SJSA1 (cell line): ENCODE data around the gene EIF4ENIF1. TPM values are rescaled to one million over a fixed set of nuclear protein-coding genes. Genes with fewer than 3 reads are reported as not detected.
"Not testable (repeated sequence)": the region's sequence is repeated elsewhere in the genome, so short reads cannot be mapped to it uniquely, and the experiment has no call there.

ENCODE experiments used
- DNase-seq, 2 experiments: peaks; one replicate each; pipeline ENCODE4 v3.0.0-alpha.2; 2015 to 2020; ENCODE audit warnings: low spot score in 2 of 2, low read depth in 1 of 2
- H3K27ac ChIP-seq: fragments of 250-450 bp; sonication (Bioruptor Pico); 2 replicates; pipeline ENCODE4 v1.5.1; 2020; ENCODE audit warnings: mild to moderate bottlenecking, moderate library complexity
- H3K27me3 ChIP-seq: fragments of 250-450 bp; sonication (Bioruptor Pico); replicated peaks from 2 replicates; pipeline ENCODE4 v1.5.1; 2020; ENCODE audit warnings: mild to moderate bottlenecking, moderate library complexity
- H3K36me3 ChIP-seq: fragments of 250-450 bp; sonication (Bioruptor Pico); 2 replicates; pipeline ENCODE4 v1.5.1; 2020; ENCODE audit warnings: mild to moderate bottlenecking
- H3K4me1 ChIP-seq: fragments of 250-450 bp; sonication (Bioruptor Pico); replicated peaks from 2 replicates; pipeline ENCODE4 v1.6.1; 2021; ENCODE audit warnings: mild to moderate bottlenecking
- H3K4me3 ChIP-seq: fragments of 250-450 bp; sonication (Bioruptor Pico); 2 replicates; pipeline ENCODE4 v1.5.1; 2020; ENCODE audit warnings: mild to moderate bottlenecking
- H3K9me3 ChIP-seq: fragments of 250-450 bp; sonication (Bioruptor Pico); replicated peaks from 2 replicates; pipeline ENCODE4 v1.5.1; 2020; ENCODE audit warnings: mild to moderate bottlenecking
- total RNA-seq: library from RNA; depleted of rRNA; stranded (reverse); fragments of >200 nt; shearing (Covaris generic); gene quantifications from 2 replicates; pipeline ENCODE4 v1.2.3, GENCODE V29; 2014

Gene EIF4ENIF1
- total RNA-seq, 1 experiment from 2014 or later = 14.8 TPM

DNA sequence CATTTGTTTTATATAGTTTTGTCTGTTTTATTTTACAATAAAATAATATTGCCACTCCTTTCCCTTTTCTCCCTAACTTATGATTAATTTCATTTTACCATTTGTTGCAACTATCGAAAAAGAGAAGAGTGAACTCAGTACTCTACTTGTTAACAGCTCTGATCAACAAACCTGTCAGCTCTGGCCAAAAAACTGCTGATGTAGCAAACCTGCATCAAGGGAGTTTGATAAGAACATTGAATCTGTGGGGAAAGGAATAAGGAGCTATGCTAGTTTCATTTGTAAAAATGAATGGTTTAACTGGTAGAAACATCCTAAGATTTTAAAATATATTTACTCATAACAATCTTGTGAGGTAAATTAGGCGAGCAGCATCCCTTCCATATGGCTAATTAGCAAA lies 42.9 kb downstream of the EIF4ENIF1 start:
- Histone ChIP-seq H3K4me1 (no peaks in the 10 kb centered on the region), H3K9me3 (no peaks in the 10 kb centered on the region), H3K27ac (no peak overlapping the region), H3K4me3 (no peak overlapping the region), H3K27me3 (no peaks in the 10 kb centered on the region), H3K36me3 (peaks cover 82% of the 10 kb centered on the region)
- DNase-seq = no peak

DNA sequence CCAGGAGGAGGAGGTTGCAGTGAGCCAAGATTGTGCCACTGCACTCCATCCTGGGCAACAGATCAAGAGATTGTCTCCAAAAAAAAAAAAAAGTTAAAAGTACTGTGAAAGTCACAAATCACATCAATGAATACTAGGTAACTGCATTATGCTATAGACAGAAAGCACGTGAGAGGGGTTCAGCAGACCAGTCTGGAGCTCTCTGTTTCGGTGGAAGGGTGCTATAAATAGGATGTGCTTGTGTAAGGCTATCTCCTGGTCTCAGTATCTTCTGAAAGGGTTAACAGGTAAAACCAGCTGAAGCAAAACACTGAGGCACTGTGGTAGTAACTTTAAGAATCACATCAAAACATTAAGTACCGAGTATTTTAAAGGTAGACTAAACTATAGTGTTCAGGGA lies 43.4 kb downstream of the EIF4ENIF1 start:
- Histone ChIP-seq H3K36me3 (peaks cover 82% of the 10 kb centered on the region), H3K27me3 (no peaks in the 10 kb centered on the region), H3K9me3 (no peaks in the 10 kb centered on the region), H3K4me3 (no peak overlapping the region), H3K27ac (no peak overlapping the region), H3K4me1 (no peaks in the 10 kb centered on the region)
- DNase-seq = no peak

DNA sequence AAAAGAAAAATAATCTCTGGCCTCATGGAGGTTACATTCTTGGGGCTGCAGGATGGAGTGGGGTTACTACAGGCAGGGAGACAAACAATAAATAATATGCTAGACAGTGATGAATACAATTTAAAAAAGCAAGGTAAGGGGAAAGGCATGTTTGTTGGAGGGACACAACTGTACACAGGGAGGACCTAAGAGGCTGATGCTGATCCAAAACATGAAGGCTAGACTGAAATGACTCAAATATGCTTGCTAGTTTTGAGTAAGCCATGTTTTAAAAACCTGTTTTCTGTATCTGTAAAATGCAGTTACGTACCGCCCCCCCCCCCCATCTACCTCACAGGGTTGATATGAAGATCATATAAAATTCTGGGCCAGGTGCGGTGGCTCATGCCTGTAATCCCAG lies 44.0 kb downstream of the EIF4ENIF1 start:
- Histone ChIP-seq H3K27ac (no peak overlapping the region), H3K27me3 (no peaks in the 10 kb centered on the region), H3K4me1 (no peaks in the 10 kb centered on the region), H3K9me3 (no peaks in the 10 kb centered on the region), H3K36me3 (peaks cover 85% of the 10 kb centered on the region), H3K4me3 (no peak overlapping the region)
- no peak for DNase-seq

DNA sequence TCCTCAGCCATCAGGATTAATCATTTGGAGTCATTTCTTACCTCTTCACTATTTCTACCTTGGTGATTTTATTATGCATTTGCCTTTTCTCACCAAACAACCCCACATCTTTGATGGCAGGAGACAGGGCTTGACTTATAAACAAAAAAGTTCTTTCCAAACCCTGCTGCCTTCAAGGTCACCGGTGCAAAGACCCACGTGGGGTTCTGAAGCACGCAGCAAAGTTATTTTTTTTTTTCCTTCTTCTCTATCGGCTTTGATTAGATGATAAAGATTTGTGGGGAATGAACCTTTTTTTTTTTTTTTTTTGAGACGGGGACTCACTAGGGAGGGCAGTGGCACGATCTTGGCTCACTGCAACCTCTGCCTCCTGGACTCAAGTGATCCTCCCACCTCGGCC lies 46.1 kb downstream of the EIF4ENIF1 start:
- Histone ChIP-seq H3K4me3 (no peak overlapping the region), H3K4me1 (no peaks in the 10 kb centered on the region), H3K9me3 (no peaks in the 10 kb centered on the region), H3K27ac (no peak overlapping the region), H3K27me3 (no peaks in the 10 kb centered on the region), H3K36me3 (peaks cover 93% of the 10 kb centered on the region)
- no peak for DNase-seq

DNA sequence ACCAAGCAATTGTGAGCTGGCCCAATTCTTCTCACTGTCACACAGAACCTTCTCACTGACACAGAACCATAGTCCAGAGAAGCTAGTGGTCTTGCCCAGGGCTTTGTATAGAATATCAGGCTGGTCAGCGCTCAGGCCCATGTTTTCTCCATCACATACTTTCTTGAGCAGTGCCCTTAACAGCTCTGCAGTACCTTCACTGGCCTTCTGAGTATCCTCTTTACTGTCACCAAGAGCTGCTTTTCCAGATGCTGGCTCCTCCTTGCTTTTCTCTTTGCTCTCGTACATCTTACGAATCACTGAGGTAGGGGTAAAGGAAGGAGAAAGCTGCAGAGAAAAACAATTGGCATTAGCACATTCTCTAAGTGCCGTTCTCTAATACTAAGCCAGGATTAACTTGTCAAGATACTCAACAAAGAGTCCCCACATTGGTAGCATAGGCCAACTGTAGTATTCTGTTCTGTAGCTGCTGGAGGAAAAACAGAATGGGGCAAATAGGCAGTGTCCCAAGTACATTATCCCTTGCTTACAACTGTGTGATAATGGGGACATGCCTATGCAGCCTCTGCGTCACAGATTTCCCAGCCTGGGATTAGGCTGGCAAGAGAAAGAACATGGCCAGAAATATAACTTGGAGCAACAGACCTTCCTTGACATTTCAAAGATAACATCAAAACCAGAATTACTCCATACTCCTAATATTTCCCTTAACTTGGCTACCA lies 46.7 kb downstream of the EIF4ENIF1 start:
- H3K4me3 ChIP-seq = no peak overlapping the region
- no peaks in the 10 kb centered on the region for H3K9me3 ChIP-seq
- peaks cover 93% of the 10 kb centered on the region for H3K36me3 ChIP-seq
- DNase-seq = no peak
- no peaks in the 10 kb centered on the region for H3K4me1 ChIP-seq
- no peak overlapping the region for H3K27ac ChIP-seq
- no peaks in the 10 kb centered on the region for H3K27me3 ChIP-seq

DNA sequence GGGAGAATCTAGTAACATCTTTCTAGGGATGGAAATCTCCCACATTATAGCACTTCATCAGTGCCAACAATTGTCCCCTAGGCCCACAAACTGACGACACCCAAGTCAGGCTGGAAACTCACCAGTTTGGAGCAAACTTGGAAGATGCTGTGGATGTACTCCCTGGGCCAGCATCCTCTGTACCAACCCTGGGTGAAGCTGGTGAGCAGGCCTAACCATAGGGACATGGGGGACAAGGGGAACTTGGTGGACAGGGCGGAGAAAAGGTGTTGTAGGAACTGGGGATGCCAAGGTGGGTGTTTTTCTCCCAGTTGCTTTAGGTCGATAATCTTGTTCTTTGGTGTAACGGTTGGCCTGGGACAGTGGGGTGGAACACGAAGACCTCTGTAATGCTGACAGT lies 48.0 kb downstream of the EIF4ENIF1 start:
- no peak for DNase-seq
- peaks cover 91% of the 10 kb centered on the region for H3K36me3 ChIP-seq
- no peaks in the 10 kb centered on the region for H3K9me3 ChIP-seq
- no peaks in the 10 kb centered on the region for H3K27me3 ChIP-seq
- no peak overlapping the region for H3K4me3 ChIP-seq
- H3K4me1 ChIP-seq = no peaks in the 10 kb centered on the region
- H3K27ac ChIP-seq = no peak overlapping the region

DNA sequence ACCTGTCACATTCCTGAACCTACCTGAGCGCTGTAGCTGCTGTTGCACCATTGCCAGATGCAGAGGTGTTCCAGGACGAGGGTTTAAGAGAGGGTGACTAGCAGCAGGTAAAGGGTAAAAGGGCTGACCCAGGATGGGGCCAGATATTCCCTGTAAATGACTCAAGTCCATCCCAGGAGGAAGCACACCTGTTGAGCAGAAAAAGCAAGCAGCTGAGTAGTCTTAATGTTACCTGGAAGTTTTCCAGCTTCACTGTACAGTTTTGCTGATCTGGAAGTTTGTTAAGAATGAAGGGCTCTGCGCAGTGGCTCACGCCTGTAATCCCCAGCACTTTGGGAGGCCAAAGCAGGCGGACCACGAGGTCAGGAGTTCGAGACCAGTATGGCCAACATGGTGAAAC lies 49.0 kb downstream of the EIF4ENIF1 start:
- Histone ChIP-seq H3K4me1 (no peaks in the 10 kb centered on the region), H3K27me3 (no peaks in the 10 kb centered on the region), H3K9me3 (no peaks in the 10 kb centered on the region), H3K27ac (no peak overlapping the region), H3K4me3 (no peak overlapping the region), H3K36me3 (peaks cover 95% of the 10 kb centered on the region)
- DNase-seq = no peak

DNA sequence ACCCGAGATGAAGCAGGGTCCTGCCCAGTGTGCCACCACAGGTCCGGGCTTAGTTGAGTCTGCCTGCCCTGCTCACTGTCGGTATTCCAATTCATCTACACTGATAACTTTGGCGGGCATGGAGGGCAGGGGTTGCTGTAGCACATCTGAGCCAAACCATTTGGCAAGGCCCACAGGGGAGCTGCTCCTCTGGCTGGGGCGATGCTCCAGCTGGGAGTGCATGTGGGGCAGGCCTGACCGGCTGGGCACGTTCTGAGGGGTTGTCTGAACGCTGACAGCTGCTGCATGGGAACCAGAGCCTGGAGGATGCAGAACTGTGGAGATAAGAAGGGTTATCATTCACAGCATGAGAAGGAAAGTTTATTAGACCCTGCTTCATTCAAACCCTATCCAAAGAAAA lies 49.8 kb downstream of the EIF4ENIF1 start:
- no peak for DNase-seq
- H3K9me3 ChIP-seq = no peaks in the 10 kb centered on the region
- H3K36me3 ChIP-seq = peaks cover 96% of the 10 kb centered on the region

DNA sequence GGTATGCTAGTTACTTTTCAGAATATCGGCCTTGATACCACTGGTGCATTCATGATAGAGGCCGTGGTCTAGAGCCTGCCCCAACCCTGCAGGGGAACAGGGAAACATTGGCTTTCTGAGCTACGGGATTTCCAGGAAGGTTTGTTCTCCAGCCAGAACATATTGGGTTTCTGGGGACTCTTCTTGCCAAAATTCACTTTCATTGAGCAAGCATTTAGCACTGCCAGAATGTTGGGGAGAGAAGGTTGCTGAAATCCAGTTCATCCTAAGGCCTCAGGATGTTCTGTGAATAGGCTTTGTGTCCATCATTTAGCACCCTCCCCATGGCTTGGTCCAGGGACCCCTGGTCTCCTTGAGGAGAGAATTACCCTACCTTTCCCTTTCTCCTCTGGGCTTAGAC lies 53.5 kb downstream of the EIF4ENIF1 start:
- H3K9me3 ChIP-seq = no peaks in the 10 kb centered on the region
- H3K4me3 ChIP-seq = no peak overlapping the region
- DNase-seq = no peak
- no peaks in the 10 kb centered on the region for H3K4me1 ChIP-seq
- no peak overlapping the region for H3K27ac ChIP-seq
- peaks cover 91% of the 10 kb centered on the region for H3K36me3 ChIP-seq
- no peaks in the 10 kb centered on the region for H3K27me3 ChIP-seq

More for the DNA sequence above, 49.8 kb downstream of the EIF4ENIF1 start:
- no peaks in the 10 kb centered on the region for H3K4me1 ChIP-seq
- H3K27me3 ChIP-seq = no peaks in the 10 kb centered on the region
- no peak overlapping the region for H3K27ac ChIP-seq
- H3K4me3 ChIP-seq = no peak overlapping the region

DNA sequence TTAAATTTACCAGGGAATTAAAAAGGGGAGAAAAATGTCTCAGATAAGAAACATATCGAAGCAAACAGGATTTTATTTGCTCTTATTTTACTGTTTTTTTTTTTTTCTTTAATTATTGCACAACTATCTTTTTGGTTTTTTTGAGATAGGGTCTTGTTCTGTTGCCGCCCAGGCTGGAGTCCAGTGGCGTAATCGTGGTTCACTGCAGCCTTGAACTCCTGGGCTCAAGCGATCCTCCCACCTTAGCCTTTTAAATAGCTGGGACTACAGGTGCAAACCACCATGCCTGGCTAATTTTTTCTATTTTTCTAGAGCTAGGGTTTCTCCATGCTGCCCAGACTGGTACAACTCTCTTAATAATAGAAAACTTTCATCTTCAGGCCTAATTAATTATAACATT lies 57.7 kb downstream of the EIF4ENIF1 start:
- H3K36me3 ChIP-seq = peaks cover 92% of the 10 kb centered on the region
- H3K4me1 ChIP-seq = no peaks in the 10 kb centered on the region
- H3K27ac ChIP-seq = no peak overlapping the region
- H3K4me3 ChIP-seq = no peak overlapping the region
- DNase-seq = no peak
- H3K9me3 ChIP-seq = no peaks in the 10 kb centered on the region
- no peaks in the 10 kb centered on the region for H3K27me3 ChIP-seq

DNA sequence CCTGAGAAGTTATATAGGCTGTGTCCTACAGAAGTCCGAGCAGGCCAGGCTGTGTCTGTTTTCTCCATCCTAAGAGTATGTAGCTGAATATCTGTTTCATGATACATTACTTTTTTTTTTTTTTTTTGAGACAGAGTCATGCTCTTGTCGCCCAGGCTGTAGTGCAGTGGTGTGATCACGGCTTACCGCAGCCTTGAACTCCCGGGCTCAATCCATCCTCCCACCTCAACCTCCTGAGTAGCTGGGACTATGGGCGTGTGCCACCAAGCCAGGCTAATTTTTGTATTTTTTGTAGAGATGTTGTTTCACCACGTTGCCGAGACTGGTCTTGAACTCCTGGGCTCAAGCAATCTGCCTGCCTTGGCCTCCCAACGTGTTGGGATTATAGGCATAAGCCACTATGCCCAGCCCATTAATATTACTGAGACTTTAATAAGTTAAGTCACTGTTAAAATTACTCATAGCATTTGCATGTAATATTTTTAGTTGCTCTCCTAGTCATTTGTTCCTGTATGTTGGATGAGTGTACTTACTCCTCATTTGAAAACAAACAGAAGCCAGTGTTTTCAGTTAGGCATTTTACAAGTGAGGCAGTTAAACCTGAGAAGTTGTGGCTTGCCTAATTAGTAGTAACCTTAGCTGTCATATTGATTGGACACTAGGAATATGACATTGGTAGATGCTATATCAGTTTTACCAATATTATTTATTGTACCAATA lies 64.2 kb downstream of the EIF4ENIF1 start:
- no peak for DNase-seq

DNA sequence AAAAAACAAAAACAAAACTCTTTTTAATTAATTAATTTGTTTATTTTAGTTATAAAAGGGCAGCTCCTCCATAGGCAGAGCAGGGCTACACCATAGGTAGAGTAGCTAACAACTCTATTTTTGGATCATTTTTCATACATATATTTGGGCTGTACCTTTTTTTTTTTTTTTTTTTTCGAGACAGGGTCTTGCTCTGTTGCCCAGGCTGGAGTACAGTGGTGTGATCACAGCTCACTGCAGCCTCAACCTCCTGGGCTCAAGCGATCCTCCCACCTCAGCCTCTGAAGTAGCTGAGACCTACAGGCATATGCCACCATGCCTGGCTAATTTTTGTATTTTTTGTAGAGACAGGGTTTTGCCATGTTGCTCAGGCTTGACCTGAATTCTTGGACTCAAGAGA lies 87.3 kb downstream of the EIF4ENIF1 start:
- H3K27ac ChIP-seq, DNase-seq, H3K4me3 ChIP-seq, H3K9me3 ChIP-seq, H3K27me3 ChIP-seq: not testable (repeated sequence)
- Histone ChIP-seq H3K36me3 (peaks cover 71% of the 10 kb centered on the region), H3K4me1 (peaks cover 15% of the 10 kb centered on the region)

More for the DNA sequence above, 64.2 kb downstream of the EIF4ENIF1 start:
- Histone ChIP-seq H3K36me3 (peaks cover 89% of the 10 kb centered on the region), H3K27me3 (no peaks in the 10 kb centered on the region), H3K4me1 (no peaks in the 10 kb centered on the region), H3K9me3 (no peaks in the 10 kb centered on the region), H3K4me3 (no peak overlapping the region), H3K27ac (no peak overlapping the region)

DNA sequence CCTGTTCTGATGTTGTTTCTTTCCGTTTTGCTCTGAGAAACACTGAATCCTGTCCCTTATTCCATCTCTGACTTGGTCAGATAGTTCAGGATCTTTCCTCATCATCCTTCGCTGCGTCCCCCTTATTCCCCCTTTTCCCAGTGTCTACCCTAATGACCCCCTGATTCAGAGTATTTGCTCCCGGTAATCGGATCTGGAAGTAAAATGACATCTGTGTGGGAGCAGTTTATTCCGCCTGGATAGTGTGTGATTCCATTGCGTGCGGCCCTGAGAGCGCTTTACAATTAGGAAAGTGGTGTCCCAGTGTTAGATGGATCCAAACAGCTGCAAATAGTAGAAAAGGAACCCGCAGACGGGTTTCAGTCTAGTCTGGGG lies 89.6 kb downstream of the EIF4ENIF1 start:
- Histone ChIP-seq H3K4me1 (peaks cover 15% of the 10 kb centered on the region), H3K9me3 (no peaks in the 10 kb centered on the region), H3K4me3 (peak overlapping the region; percentile 80), H3K27ac (peak overlapping the region; percentile 76), H3K27me3 (no peaks in the 10 kb centered on the region), H3K36me3 (peaks cover 52% of the 10 kb centered on the region)
- no peak for DNase-seq

DNA sequence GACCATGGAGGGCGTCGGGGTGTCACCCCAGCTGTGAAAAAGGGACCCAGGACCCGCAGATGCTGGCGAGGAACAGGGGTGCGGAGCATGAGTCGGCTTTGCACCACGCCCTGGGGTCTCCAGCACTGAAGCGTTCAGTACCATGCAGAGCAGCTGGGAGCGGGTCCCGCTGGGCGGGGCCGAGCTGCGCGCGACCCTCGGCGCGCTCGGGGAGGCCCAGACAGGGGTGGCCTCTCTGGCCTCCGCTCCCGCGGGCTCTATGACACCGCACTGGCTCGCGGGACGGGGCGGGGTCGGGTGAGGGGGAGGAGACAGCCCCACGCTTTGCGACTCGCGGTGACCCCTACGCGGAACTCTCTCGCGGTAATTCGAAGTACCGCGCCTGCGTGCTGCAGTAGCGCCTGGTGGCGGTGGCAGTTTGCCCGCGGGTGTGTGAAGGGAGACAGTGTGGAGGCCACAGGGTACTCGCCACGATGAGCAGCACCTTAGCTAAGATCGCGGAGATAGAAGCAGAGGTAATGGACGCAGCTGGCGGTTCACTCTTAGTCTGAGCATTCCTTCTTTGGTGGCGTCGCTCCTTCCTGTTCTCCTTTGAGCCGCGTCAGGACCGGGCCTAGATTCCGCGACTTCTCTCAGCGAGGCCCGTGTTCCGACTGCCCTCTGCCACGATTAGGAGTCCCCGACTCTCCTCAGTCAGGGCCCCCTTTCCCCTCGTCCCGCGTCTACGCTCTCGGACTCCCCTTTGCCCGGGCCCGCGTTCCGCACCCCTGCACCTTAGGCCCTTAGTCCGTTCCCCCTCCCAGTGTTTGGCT lies 90.2 kb downstream of the EIF4ENIF1 start, which contains the start of gene DRG1:
Gene DRG1 (plus strand): TSS at position 394 of the 812 bp plus-strand sequence. CDS start 80 bp downstream, at position 474.
- Histone ChIP-seq H3K36me3 (peaks cover 46% of the 10 kb centered on the region), H3K9me3 (no peaks in the 10 kb centered on the region), H3K27ac (peak within 1 kb of the TSS; percentile 76), H3K27me3 (no peaks in the 10 kb centered on the region), H3K4me1 (peaks cover 15% of the 10 kb centered on the region), H3K4me3 (peak within 1 kb of the TSS; percentile 80)
- peak; percentile 95 to 97 for DNase-seq
